Pons (tissue), 1 donor: ENCODE data around the gene SLC5A8.

Source experiments
- DNase-seq: peaks from one replicate; pipeline ENCODE4 v3.0.0-alpha.2; 2016; ENCODE audit warnings: low spot score

The SLC5A8 gene, protein sequence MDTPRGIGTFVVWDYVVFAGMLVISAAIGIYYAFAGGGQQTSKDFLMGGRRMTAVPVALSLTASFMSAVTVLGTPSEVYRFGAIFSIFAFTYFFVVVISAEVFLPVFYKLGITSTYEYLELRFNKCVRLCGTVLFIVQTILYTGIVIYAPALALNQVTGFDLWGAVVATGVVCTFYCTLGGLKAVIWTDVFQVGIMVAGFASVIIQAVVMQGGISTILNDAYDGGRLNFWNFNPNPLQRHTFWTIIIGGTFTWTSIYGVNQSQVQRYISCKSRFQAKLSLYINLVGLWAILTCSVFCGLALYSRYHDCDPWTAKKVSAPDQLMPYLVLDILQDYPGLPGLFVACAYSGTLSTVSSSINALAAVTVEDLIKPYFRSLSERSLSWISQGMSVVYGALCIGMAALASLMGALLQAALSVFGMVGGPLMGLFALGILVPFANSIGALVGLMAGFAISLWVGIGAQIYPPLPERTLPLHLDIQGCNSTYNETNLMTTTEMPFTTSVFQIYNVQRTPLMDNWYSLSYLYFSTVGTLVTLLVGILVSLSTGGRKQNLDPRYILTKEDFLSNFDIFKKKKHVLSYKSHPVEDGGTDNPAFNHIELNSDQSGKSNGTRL

DNA sequence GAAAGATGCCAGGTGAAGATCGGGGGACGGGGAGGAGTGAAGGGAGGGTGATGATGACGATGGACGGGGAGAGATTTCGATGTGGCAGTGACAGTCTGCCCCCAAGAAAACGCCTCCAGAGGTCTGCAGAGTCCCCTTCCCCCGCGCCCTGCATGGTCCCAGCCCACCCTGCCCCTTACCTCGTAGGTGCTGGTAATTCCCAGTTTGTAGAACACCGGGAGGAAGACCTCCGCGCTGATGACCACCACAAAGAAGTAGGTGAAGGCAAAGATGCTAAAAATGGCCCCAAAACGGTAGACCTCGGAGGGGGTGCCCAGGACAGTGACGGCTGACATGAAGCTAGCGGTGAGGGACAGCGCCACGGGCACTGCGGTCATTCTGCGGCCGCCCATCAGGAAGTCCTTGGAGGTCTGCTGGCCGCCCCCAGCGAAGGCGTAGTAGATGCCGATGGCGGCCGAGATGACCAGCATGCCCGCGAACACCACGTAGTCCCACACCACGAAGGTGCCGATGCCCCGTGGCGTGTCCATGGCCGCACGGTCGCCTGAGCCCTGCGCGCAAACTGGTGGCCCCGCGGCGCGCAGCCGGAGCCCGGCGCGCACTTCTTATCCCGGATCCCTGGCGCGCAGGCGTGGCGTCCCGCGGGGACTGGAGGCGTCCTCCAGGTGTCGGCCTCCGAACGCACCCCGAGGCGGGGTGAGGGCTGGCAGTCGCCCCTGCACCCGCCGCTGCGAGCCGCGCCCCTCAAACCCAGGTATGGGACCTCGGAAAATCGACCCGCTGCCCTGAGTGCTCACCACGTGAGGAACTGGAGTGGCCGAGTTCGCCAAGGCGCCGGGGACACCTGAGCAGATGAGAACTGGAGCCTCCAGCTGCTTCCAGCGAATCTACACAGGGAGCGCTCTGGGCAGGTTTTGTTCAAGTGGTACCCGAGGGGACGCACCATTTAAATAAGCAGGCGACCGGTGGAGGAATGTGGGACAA lies at the start of gene SLC5A8:
SLC5A8 (minus strand) TSS at position 920 of the 984 bp plus-strand sequence; CDS start at position 530, 390 bp downstream.
- no peak for DNase-seq

DNA sequence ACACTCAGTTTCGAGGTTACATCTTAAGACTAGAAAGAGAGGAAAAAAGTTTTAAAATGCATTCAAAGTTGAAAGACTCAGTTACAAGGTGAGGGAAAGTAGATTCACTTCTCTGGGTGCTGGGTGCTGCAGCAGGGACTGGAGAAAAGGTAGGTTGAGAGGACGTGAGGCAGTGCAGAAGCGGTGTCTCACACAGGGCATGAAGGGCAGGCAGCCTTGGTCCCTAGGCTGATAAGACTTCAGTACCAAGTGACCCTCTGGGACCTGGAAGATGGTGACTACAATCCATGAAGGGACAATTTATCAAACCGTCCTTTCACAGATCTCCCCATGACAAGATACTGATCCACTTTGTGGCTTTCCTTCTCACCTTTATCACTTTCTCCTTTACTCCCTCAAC lies 47.3 kb upstream of the SLC5A8 start:
- DNase-seq, result no peak

DNA sequence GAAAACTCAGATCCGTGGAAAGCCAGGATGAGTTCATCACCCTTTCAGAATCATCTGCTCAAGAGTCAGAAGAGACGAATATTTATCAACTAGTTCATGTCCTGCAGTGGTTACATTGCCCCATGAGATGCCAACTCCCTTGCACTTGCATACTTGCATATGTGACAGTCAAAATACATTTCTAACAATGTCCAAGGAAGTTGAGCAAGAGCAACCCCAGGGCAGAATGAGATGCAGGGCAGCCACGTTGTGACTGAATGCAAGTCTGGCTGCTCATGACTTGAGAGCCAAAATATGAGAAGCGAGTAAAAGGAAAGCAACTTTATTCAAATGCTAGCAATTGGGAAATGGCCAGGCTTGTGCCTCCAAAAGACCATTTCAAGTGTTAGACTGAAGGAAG lies 46.2 kb upstream of the SLC5A8 start:
- no peak for DNase-seq

DNA sequence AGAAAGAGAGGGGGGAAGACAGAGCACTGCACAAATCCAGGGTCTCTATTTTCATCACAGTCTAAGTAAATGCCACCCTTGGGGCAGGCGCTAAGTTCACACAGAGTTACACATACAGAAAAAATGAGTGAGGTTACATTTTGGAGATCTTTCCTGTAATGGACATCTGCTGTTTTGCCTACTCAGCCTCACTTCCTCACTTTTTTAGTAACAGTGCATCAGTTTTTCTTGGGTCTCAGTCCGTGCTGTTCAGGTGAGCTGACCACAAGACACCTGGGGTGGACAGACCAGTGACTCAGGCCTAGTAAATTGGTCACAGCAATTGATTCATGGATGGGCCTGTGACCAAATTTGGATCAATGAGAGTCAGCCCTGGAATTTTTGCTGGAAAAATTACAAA lies 33.6 kb upstream of the SLC5A8 start:
- DNase-seq, result no peak

DNA sequence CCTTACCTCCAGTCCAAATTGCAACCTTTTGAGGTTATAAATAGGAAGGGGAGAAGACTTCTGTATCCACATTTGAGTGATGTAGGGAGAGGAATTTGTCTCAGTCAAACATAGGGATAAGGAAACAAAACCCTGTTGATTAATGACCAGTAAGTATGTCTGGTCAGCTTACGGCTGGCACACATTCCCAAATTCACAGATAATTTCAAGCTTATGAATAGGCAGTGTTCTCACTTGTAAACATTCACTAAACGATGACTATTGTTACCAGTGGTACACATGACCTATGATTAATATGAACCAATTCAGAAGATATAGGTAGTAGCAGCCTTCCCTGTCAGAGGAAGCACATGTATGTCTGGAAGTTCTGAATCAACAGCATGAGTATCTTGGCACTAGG lies 33.0 kb upstream of the SLC5A8 start:
- DNase-seq, result no peak

DNA sequence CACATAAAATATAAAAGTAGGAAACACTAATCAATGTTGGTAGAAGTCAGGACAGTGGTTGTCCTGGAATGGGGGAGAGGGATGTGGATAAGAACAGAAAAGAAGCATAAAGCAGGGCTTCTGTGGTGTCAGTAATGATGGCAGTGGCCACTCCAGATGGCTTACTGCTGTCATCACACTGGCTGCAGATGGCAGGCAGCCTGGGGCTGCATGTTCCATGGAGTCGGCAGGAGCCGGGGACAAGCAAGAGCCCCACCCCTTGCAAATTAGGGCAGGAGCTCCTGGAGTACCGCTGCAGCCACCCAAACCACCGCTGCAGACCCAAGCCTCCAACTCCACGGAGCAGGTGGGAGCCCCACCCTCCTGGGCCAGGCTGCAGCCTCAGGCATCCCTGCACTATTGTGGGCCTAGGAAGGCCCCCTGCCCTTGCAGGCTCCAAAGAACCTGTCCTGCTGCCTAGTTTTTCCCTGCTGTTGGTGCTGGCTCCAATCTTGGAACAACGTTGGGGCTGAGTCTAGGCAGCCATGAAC lies 28.8 kb upstream of the SLC5A8 start:
- no peak for DNase-seq

DNA sequence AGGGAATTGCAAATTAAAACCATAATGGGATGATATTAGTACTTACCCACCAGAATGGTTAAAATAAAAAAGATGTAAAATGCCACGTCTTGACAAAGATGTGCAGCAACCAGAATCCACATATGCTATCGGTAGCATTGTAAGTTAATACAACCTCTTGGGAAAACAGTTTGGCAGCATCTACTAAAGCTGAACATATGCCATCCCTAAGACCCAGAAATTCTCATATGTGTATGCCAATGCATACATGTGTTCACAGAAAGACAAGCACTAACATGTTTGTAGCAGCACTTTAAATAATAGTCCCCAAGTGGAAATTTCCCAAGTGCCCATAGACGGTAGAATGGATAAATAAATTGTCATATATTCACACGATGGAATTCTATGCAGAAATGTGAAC lies 28.3 kb upstream of the SLC5A8 start:
- no peak for DNase-seq

DNA sequence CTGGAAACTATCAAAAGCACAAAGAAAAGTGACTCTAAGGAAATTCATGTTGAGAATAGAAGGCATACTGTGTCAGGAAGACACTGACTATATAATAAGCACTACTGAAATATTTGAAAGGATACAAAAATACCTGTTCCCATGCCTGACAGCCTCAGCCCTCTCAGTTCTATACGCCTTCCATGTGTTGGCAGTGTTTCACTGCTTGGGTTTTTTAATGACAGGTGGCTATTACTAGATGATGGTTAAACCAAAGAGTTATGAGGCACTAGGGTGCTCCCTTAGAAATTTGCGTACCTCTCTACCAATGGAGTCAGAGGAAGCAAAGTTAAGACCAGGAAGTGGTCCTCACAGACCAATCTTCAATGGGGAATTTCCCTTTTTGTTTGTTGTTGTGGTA lies 25.6 kb upstream of the SLC5A8 start:
- no peak for DNase-seq

DNA sequence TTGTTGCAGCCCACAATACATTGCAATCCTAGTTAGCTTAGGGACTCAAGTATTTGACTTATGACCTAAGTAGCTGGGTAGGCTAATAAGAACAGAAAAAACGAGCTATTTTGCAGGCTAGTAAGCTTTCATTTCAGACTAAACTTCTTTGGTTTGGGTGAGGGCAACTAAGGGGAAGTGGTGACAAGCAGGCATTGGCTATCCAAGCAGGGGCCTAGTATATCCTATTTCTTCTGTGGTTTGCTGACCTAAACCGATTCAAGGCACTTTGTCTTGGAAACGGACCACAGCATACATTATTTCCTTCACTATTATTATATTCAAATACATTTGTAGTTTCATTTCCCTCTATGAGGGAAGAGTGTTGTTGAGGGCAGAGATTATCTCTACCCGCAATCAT lies 21.6 kb upstream of the SLC5A8 start:
- DNase-seq, result no peak

DNA sequence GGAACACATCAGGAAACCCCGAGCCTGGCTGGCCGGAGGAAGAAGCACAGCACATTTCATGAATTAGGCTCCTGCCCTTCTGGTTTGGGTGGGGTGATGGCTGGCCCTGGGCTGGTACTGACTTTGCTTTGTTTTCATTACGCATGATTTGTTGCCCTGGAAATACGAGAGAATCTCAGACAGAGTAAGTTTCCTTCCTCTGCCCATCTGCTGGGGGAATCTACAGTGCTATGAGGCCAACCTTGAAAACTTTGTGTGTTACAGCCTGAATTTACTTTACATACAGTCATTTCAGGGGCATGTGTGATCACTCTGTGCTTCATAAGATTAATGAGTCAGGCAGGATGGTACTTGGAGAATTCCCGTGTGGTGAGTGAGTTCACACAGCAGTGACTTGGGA lies 20.5 kb upstream of the SLC5A8 start:
- DNase-seq, result no peak

DNA sequence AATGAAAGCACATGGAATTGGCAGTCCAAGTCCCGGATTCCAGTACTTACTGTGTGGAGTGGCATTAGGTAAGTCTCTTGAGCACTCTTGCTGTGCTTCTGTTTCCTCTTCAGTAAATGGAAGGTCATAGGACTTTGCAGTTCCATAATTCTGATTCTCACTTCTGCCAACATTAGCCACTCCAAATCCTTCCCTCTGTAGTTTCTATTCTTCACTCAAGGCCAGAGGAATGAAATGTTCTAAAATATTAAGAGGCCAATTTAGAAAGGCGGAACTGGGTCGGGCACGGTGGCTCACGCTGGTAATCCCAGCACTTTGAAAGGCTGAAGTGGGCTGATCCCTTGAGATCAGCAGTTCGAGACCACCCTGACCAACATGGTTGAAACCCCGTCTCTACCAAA lies 19.8 kb upstream of the SLC5A8 start:
- peak; percentile 7 for DNase-seq

DNA sequence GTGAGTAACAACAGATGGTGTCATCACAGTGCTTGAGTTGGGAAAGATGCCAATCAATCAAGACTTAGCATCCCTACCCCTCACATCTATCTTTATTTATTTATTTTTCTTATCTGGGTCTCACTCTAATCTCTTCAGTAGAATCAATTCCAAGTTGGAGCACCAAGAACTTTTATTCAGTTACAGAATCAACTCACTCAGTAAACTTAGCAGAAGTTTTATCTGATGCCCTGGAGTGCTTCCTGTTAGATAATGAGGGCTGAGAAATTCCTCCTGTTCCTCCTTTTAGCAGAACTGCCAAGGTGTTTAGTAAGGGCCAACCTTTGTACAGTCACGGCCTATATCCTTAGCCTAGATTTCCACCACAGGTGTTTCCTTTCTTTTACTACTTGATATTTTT lies 11.3 kb upstream of the SLC5A8 start:
- DNase-seq, result no peak

DNA sequence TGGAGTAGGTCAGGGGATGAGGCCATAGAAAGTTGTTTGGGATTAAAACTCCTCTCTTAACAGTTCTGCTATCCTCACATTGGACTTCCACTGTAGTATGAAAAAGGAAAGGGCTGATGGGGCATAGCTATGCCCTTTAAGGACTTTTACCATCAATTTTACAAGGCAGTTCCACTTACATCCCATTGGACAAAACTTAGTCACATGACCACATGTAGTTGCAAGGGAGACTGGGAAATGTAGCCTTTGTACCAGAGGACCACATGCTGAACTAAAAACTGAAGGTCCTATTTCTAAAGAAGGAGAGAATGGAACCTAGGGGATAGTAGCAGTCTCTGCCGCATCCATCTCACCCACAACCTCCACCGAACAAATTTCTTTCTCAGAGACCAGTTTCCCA lies 6.8 kb upstream of the SLC5A8 start:
- DNase-seq, result no peak

DNA sequence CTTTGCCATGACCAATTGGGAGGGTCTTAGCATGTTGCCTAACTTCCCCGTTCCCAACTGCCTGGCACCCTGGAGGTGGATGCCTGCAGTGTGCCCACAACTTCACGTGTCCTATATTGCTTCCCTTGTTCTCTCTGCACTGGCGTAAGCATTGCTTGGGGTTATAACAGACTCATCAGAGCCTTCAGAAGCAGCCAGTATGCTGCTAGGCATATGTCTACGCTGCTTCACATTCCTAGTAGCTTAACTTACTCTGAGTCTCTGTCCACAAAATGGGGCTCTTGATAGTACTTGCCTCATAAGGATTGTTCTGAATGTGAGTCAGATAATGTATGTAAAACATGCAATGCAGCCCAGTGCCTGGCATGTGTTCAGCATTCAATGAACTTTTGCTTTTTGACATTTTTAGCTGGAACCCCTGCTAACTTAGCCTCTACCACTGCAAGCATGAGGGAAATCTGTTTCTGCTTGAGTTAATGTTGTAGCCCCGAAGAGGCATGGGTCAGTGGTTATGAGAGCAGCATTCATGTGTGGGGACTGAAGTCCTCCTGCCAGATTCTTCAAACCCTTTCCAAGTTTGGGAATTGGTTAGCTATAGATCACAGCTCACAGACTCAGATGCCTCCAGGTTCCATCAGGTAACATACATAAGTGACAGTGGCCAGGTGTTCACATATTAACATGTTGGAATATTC lies 2.8 kb downstream of the SLC5A8 start:
- no peak for DNase-seq

DNA sequence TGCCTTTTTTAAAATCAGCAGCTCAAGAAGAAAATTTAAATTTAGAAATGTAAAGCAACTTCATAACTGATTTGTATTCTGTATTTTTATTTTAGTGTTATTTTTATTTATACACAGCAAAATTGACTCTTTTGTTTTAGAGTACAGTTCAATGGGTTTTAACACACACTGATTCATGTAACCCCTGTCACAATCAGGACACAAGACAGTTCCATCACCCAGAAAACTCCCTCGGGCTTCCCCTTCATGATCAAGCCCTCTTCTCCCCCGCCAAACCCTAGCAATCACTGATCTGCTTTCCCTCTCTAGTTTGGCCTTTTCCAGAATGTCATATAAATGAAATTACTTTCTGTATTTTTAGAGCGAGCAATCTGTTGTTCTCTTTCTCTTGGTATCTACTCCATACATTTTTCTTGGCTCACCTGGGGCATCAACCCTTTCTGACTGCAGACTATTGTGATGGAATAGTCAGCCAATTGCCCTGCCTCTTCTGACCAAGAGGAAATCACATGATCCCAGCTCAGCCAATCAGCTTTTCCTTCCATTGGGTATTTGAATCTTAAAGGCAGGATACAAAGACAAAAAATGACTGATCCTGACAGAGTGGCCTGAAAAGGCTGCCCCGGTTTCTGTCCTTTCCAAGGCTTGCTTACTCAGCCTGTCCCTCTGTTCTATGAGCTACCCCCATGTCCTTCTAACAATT lies 5.3 kb downstream of the SLC5A8 start:
- no peak for DNase-seq

DNA sequence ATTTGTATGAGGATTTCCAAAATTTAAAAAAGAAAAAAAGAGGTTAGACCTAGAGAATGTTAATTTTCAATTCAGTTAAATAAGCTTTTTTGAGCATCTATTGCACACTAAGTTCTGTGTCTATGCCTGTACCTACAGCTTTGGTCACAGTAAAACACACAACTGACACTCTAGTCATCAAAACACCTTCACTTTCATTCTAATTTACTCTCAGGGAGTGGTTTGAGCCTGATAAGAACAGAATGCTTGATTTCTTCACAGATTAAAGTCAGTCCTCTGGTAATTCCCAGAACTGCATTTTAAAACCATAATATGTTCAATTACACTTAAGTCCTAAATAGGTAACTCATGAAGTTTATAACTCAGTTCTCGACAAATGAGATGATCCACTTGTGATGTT lies 9.2 kb downstream of the SLC5A8 start:
- no peak for DNase-seq

DNA sequence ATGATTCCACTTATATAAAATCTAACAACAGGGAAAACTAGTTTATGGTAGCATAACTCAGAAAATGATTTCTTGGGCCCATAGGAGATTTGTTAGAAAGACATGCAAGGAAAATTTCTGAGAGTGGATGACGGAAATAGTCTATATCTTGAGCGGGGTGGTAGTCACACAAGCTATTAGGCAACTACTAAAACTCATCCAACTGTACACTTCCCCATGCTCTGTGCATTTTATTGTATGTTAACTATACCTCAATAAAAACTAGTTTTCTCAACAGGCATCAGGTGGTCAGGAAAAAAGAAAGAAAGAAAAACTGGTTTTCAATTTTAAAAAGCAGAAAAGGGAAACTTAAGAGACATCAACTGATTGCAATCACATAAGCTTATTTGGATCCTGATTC lies 9.9 kb downstream of the SLC5A8 start:
- no peak for DNase-seq

DNA sequence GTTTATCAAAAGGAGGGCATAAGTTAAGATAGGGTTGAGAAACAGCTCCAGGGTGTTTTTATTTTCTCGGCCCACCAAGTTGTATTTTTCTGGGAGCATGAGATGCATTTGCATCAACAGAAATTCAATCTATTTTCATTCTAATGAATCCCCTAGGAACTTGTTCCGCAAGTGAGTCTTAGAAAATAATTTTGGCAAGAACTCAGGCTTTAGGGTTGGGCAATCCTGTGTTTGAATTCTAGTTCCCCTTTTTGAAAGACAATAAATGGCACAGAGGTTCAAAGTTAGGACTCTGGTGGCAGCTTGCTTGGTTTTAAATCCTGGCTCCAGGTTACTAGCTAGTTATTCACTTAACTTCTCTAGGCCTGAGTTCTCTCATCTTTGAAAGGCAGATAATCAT lies 23.7 kb downstream of the SLC5A8 start:
- peak; percentile 24 for DNase-seq

DNA sequence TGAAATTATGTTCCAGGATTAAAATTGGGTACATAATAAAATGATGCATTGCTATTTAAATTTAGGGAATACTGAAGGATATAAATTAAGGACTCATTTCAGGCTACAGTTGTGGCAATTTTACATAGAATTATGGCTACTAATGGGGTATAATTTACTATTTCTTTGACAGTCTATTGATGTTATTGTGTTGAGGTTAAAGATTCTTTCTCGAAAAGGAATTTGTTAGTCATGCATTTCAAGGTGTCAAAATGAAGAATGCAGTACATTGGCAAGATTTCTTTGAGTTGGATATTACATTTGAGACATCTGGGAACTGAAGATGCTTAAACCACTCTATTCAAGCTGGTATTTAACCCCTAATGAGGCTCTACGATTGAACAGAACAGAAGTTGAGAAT lies 28.3 kb downstream of the SLC5A8 start:
- no peak for DNase-seq

DNA sequence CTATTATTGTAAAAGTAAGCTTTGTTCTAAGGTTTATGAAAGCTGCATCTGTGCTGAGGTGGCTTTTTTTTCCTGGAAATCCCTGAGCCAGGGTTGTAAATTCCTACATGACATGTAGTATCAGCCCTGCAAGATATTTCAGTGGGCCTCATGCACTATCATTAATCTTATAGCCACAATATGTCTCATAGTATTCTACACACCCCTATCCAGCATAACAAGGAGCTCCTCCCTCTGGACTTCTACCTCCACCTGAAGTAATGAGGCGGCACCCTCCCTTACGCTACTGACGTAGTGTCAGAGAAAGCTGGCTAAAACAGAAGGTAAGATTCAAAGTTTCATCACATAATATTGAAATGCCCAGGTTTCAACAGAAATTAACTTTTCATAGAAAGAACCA lies 35.5 kb downstream of the SLC5A8 start:
- DNase-seq, result no peak

DNA sequence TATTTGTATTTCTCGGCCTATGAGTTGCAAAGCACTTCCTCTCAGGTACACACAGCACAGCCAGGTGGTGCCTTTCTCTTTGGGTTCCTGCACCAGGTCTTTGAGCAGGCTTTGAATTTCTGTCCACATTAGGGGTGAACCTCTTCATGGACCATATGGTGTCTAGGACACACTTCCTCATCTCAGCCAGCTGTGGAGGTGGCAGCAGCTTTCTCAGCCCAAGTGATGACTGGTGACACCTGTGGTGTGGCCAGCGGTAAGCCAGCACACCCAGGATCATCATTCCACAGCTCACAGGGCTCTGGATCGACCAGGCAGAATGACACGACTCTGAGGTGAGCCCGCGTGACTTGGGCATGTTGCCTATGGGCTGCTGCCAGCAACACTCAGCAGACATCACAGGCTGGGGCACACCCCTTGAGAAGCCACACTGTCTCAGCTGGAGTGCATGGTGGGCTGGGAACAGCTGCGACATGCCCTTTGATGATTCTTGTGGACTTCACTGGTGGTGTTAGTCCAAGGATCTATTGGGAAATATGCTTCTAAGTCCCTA lies 36.8 kb downstream of the SLC5A8 start:
- DNase-seq, result no peak
